Kidney epithelial cell (primary cell): ENCODE measurements around the gene TLR9. TPM values are rescaled to one million over a fixed set of nuclear protein-coding genes. Genes with fewer than 3 reads are reported as not detected.

Experiments
- DNase-seq: peaks from one replicate; pipeline ENCODE4 v3.0.0-alpha.2; 2010; ENCODE audit warnings: low read depth
- H3K27me3 ChIP-seq: 2 replicates; pipeline ENCODE4 v1.6.0; 2011; ENCODE audit warnings: low read length; ENCODE audit not compliant: control insufficient read depth, insufficient read depth
- H3K36me3 ChIP-seq: 2 replicates; pipeline ENCODE4 v1.5.1; 2011; ENCODE audit warnings: low read length; ENCODE audit not compliant: control insufficient read depth, insufficient read depth
- H3K4me3 ChIP-seq: 2 replicates; pipeline ENCODE4 v1.5.1; 2011; ENCODE audit warnings: low read depth, mild to moderate bottlenecking, control low read depth, low read length
- CTCF ChIP-seq: IDR thresholded peaks from 2 replicates; pipeline ENCODE4 v1.5.1; 2011; ENCODE audit warnings: mild to moderate bottlenecking, moderate library complexity, low read length, control low read depth, inconsistent platforms; ENCODE audit not compliant: insufficient read depth, poor library complexity, severe bottlenecking
- total RNA-seq: library from RNA; depleted of rRNA; stranded (reverse); fragments of >200 nt; gene quantifications from 2 replicates; pipeline ENCODE4 v1.2.3, GENCODE V29; 2015

TLR9 gene
- total RNA-seq, 1 donor from 2014 or later, result not detected

DNA sequence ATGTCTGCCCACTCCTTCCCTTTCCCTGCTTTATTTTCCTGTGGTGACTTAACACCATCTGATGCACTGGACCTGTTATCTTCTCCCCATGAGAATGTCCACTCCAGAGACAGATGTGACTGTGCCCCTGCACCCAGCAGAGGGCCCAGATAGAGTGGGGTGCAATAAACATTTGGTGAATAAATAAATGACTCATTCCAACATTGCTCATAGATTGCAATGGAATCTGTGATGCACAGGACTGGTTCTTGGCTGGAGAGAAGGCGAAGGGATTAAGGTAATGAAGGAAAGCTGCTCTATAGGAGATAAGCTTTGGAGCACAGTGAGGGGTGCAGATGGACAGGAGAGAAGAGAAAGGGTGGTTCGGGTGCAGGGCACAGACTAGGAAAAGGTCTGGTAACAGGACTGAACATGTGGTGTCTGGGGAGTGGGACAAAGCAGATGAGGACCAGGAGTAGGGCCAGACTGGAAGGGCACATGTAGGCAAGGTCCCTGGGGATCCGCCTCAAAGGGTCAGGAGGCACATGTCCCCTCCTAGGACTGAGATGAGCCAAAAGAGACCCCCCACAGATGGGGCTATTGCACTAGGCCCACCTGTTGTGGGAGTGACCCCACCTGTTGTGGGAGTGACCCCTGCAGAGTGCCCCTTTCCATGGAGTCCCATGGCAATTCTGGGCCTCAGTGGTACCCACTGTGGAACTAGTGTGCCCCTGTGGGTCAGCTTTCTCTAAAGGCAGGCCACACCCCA lies 53.8 kb downstream of the TLR9 start:
- Histone ChIP-seq H3K36me3 (no peaks in the 10 kb centered on the region), H3K4me3 (no peak overlapping the region), H3K27me3 (no peaks in the 10 kb centered on the region)
- no peak for DNase-seq
- no peak for TF ChIP-seq CTCF

Other genes with a start within 250 kb of the TLR9 start
- gene ACY1, start 242.1 kb downstream of the TLR9 start, total RNA-seq, result 59.4 and 69.0 TPM in 2 replicates
- gene RPL29, start 229.8 kb downstream of the TLR9 start, total RNA-seq, result 2,366 and 2,384 TPM in 2 replicates
- gene DUSP7, start 169.1 kb downstream of the TLR9 start, total RNA-seq, result 23.5 and 27.7 TPM in 2 replicates
- gene POC1A, start 71.2 kb downstream of the TLR9 start, total RNA-seq, result 4.0 and 4.7 TPM in 2 replicates
- 47.5 and 54.2 TPM in 2 replicates for gene ALAS1, start 27.5 kb downstream of the TLR9 start, total RNA-seq
- gene TWF2, start 13.5 kb upstream of the TLR9 start, total RNA-seq, result 159 and 194 TPM in 2 replicates
- 6.1 and 8.8 TPM in 2 replicates for gene PPM1M, start 20.1 kb upstream of the TLR9 start, total RNA-seq
- gene WDR82, start 53.0 kb upstream of the TLR9 start, total RNA-seq, result 47.6 and 49.0 TPM in 2 replicates
- 13.2 and 13.5 TPM in 2 replicates for gene GLYCTK, start 62.2 kb upstream of the TLR9 start, total RNA-seq
- 0.96 and 2.9 TPM in 2 replicates for gene DNAH1, start 90.7 kb upstream of the TLR9 start, total RNA-seq
- gene BAP1, start 184.4 kb upstream of the TLR9 start, total RNA-seq, result 98.7 and 115 TPM in 2 replicates
- 3.1 and 3.9 TPM in 2 replicates for gene PHF7, start 185.0 kb upstream of the TLR9 start, total RNA-seq
- gene SEMA3G, start 219.5 kb upstream of the TLR9 start, total RNA-seq, result 0.21 TPM in 1 of 2 replicates, not detected in the other
- 1.4 and 5.7 TPM in 2 replicates for gene TNNC1, start 228.4 kb upstream of the TLR9 start, total RNA-seq
- 62.5 and 65.4 TPM in 2 replicates for gene NISCH, start 230.0 kb upstream of the TLR9 start, total RNA-seq